Measurements from ENCODE around the gene ATP1B1. TPM values are rescaled to one million over a fixed set of nuclear protein-coding genes. Genes with fewer than 3 reads are reported as not detected.

ATP1B1 gene
- total and polyA plus RNA-seq, 2 of the 8 experiments (the other 6 are each of a cell fraction or from before 2014, with no cell fraction given), result 16.3 to 76.5 TPM

DNA sequence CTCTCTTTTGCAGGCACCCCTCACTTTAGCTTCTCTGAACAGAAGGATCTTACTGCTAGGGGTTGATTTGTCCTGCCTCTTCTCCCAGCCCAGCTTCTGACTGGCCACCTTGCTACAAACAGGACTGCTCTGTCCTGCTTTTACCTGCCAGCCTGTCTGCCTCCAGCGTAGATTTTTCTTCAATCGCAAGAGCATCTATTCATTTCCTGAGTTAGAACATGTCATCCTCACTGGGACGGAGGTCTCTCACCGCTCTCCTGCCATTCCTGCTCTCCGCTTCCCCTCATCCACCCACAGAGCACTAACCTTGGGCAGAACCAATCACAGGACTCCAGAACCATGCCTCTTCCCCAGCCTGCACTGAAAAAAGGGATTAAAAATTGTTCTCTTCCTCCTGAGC is 3.5 kb upstream of the ATP1B1 start (continued):
- TF ChIP-seq, protein P1, sequence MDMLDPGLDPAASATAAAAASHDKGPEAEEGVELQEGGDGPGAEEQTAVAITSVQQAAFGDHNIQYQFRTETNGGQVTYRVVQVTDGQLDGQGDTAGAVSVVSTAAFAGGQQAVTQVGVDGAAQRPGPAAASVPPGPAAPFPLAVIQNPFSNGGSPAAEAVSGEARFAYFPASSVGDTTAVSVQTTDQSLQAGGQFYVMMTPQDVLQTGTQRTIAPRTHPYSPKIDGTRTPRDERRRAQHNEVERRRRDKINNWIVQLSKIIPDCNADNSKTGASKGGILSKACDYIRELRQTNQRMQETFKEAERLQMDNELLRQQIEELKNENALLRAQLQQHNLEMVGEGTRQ (IDR thresholded peaks at IDR 0.05; ENCODE audit: low read length), result no peak
- TF ChIP-seq PHF8 (conservative IDR thresholded peaks at IDR 0.05; ENCODE audit: low read depth, low read length), result no peak
- TF ChIP-seq, protein P2, sequence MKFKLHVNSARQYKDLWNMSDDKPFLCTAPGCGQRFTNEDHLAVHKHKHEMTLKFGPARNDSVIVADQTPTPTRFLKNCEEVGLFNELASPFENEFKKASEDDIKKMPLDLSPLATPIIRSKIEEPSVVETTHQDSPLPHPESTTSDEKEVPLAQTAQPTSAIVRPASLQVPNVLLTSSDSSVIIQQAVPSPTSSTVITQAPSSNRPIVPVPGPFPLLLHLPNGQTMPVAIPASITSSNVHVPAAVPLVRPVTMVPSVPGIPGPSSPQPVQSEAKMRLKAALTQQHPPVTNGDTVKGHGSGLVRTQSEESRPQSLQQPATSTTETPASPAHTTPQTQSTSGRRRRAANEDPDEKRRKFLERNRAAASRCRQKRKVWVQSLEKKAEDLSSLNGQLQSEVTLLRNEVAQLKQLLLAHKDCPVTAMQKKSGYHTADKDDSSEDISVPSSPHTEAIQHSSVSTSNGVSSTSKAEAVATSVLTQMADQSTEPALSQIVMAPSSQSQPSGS (IDR thresholded peaks at IDR 0.05; ENCODE audit: low read length), result no peak
- no peak for TF ChIP-seq EGR1 (IDR thresholded peaks at IDR 0.05; ENCODE audit: borderline replicate concordance, low read depth, low read length)
- no peak for TF ChIP-seq TAF7 (optimal IDR thresholded peaks at IDR 0.05; ENCODE audit: borderline replicate concordance, low read depth, low read length)
- TF ChIP-seq SIN3A (conservative IDR thresholded peaks at IDR 0.05 in 1 of 2, IDR thresholded peaks at IDR 0.05 in 1 of 2; ENCODE audit: low read depth in 1 of 2, low read length in 2 of 2), result no peak

All from H1 (cell line).